ENCODE data around the gene PTPRCAP. TPM values are rescaled to one million over a fixed set of nuclear protein-coding genes. Genes with fewer than 3 reads are reported as not detected.

Gene PTPRCAP
- total and polyA plus RNA-seq, 10 of the 15 experiments (the other 5 are each of a cell fraction or from before 2014, with no cell fraction given): 4.7 to 266 (median 125) TPM

DNA sequence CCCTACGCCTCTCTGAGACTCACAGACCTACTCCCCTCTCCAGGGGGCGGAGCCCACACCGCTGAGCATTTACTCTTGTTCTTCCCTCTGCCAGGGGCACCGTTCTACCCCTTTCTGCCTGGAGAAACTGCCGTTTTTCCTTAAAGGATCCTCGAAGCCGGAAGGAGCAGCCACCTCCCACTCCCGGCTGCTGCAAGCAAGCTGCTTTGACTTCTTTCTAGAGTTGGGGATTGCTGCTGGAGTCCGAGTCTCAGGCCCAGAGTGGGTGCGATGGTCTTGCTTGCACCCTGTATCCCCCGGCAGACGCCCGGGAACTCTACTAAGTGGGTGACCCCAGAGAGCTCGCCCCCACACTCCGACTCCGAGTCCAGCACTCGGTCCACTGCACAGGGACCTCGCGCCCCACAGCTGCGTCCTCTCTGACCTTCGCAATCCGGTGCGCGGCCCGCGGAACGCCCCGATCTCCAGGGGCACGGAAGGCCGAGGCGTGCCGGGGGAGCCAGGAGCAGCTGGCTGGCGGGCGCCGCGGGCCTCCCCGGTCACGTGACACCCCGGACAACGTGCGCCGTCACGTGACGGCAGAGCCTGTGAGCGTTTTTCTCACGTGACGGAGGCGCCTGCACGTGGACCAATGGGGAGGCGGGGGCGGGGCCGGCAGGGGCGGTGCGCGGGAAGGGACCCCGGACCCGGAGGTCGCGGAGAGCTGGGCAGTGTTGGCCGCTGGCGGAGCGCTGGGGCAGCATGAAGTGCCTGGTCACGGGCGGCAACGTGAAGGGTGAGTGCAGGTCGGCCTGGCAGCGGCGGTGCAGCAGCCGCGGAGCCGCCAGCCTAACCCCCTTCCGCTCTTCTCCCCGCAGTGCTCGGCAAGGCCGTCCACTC, 45.9 kb downstream of the PTPRCAP start, which contains the start of gene RAD9A (continued):
- peak; percentile 42 to 68 for TF ChIP-seq EGR1 (IDR thresholded peaks at IDR 0.05; ENCODE audit: borderline replicate concordance in 1 of 2, low read depth in 2 of 2, low read length in 2 of 2)
- TF ChIP-seq RELA (IDR thresholded peaks at IDR 0.05; ENCODE audit: borderline replicate concordance, partially characterized antibody): peak; percentile 99
- no peak for TF ChIP-seq IRF4 (IDR thresholded peaks at IDR 0.05; ENCODE audit: low read depth, low read length)
- TF ChIP-seq SMARCA5 (IDR thresholded peaks at IDR 0.05): peak; percentile 42; the same call in 1 of the 2 replicates
- peak; percentile 98 to 100 for TF ChIP-seq BHLHE40 (IDR thresholded peaks at IDR 0.05; ENCODE audit: borderline replicate concordance in 1 of 2, low read depth in 2 of 2, low read length in 1 of 2)
- TF ChIP-seq SKIL (IDR thresholded peaks at IDR 0.05; ENCODE audit: low read depth, poor library complexity, severe bottlenecking): no peak
- peak; percentile 96 for TF ChIP-seq MXI1 (IDR thresholded peaks at IDR 0.05; ENCODE audit: low read depth, low read length)
- peak; percentile 92 for TF ChIP-seq ZBTB4 (CRISPR knock-in tag; IDR thresholded peaks at IDR 0.05)
- peak; percentile 74 for TF ChIP-seq SP1 (IDR thresholded peaks at IDR 0.05; ENCODE audit: low read depth, low read length)
- no peak for TF ChIP-seq SMAD1 (IDR thresholded peaks at IDR 0.05; ENCODE audit: low read depth, partially characterized antibody)
- no peak for TF ChIP-seq STAT3 (IDR thresholded peaks at IDR 0.05; ENCODE audit: low read depth, low read length)
- TF ChIP-seq STAT1 (conservative IDR thresholded peaks at IDR 0.05): peak; percentile 81; the same call in 1 of the 2 replicates
- no peak for TF ChIP-seq MTA3 (IDR thresholded peaks at IDR 0.05; ENCODE audit: borderline replicate concordance, low read length)
- peak; percentile 82; the same call in 1 of the 2 replicates for TF ChIP-seq RB1 (IDR thresholded peaks at IDR 0.05; ENCODE audit: borderline replicate concordance)
- no peak for TF ChIP-seq GABPA (IDR thresholded peaks at IDR 0.05; ENCODE audit: low read depth)
- TF ChIP-seq CHD1 (IDR thresholded peaks at IDR 0.05; ENCODE audit: low read depth, low read length): no peak
- TF ChIP-seq, protein P1, sequence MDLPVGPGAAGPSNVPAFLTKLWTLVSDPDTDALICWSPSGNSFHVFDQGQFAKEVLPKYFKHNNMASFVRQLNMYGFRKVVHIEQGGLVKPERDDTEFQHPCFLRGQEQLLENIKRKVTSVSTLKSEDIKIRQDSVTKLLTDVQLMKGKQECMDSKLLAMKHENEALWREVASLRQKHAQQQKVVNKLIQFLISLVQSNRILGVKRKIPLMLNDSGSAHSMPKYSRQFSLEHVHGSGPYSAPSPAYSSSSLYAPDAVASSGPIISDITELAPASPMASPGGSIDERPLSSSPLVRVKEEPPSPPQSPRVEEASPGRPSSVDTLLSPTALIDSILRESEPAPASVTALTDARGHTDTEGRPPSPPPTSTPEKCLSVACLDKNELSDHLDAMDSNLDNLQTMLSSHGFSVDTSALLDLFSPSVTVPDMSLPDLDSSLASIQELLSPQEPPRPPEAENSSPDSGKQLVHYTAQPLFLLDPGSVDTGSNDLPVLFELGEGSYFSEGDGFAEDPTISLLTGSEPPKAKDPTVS (IDR thresholded peaks at IDR 0.05; ENCODE audit: low read depth, low read length): no peak
- TF ChIP-seq KAT2A (conservative IDR thresholded peaks at IDR 0.05; ENCODE audit: control insufficient read depth, low read depth, low read length): no peak
- no peak for TF ChIP-seq POU2F2 (IDR thresholded peaks at IDR 0.05; ENCODE audit: borderline replicate concordance, low read depth, low read length)
- TF ChIP-seq MEF2B (IDR thresholded peaks at IDR 0.05; ENCODE audit: partially characterized antibody, poor library complexity, severe bottlenecking): peak; percentile 91
- TF ChIP-seq, protein P2, sequence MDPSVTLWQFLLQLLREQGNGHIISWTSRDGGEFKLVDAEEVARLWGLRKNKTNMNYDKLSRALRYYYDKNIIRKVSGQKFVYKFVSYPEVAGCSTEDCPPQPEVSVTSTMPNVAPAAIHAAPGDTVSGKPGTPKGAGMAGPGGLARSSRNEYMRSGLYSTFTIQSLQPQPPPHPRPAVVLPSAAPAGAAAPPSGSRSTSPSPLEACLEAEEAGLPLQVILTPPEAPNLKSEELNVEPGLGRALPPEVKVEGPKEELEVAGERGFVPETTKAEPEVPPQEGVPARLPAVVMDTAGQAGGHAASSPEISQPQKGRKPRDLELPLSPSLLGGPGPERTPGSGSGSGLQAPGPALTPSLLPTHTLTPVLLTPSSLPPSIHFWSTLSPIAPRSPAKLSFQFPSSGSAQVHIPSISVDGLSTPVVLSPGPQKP (IDR thresholded peaks at IDR 0.05; ENCODE audit: low read depth, low read length): no peak
- TF ChIP-seq ZNF622 (IDR thresholded peaks at IDR 0.05): no peak

All from GM12878 (cell line).